CD14-positive monocyte (primary cell): ENCODE results near the gene SOS1. TPM values are rescaled to one million over a fixed set of nuclear protein-coding genes. Genes with fewer than 3 reads are reported as not detected.

Experiments
- DNase-seq, 3 donors: peaks; one replicate each; pipeline ENCODE4 v3.0.0-alpha.2; 2011 to 2022
- H2AFZ ChIP-seq: 2 replicates; pipeline ENCODE4 v1.6.0; 2012; ENCODE audit warnings: mild to moderate bottlenecking, low read depth, low read length, inconsistent platforms; ENCODE audit not compliant: insufficient read depth, poor library complexity, severe bottlenecking
- H3K27ac ChIP-seq, 2 donors: 1 replicate in 1 of 2; 2 replicates in 1 of 2; pipeline ENCODE4 v1.5.1; 2012 to 2013; ENCODE audit warnings: low read length in 2 of 2, control low read depth in 1 of 2, inconsistent platforms in 1 of 2, low read depth in 1 of 2, mild to moderate bottlenecking in 1 of 2
- H3K27me3 ChIP-seq, 2 donors: one replicate each; pipeline versions ENCODE4 v1.6.0 to v1.6.1; 2011 to 2013; ENCODE audit warnings: low read length in 2 of 2; ENCODE audit not compliant: control insufficient read depth in 2 of 2, insufficient read depth in 2 of 2
- H3K36me3 ChIP-seq, 2 donors: replicated peaks in 1 of 2; 1 replicate in 1 of 2; 2 replicates in 1 of 2; pipeline versions ENCODE4 v1.5.1 to v1.6.1; 2012 to 2013; ENCODE audit warnings: low read length in 2 of 2, control low read depth in 1 of 2, inconsistent platforms in 1 of 2, mild to moderate bottlenecking in 1 of 2; ENCODE audit not compliant: insufficient read depth in 2 of 2, control insufficient read depth in 1 of 2
- H3K4me1 ChIP-seq, 2 donors: 1 replicate in 1 of 2; 2 replicates in 1 of 2; pipeline versions ENCODE4 v1.5.1 to v1.6.1; 2012 to 2013; ENCODE audit warnings: low read length in 2 of 2, control low read depth in 1 of 2, inconsistent platforms in 1 of 2, mild to moderate bottlenecking in 1 of 2, moderate library complexity in 1 of 2; ENCODE audit not compliant: insufficient read depth in 2 of 2, control insufficient read depth in 1 of 2
- H3K4me2 ChIP-seq: replicated peaks from 2 replicates; pipeline ENCODE3; 2012; ENCODE audit warnings: low read length, moderate library complexity, mild to moderate bottlenecking; ENCODE audit not compliant: poor library complexity, severe bottlenecking; ENCODE audit errors: extremely low read depth
- H3K4me3 ChIP-seq, 3 experiments: fragments of 200-600 bp in 1 of 3; sonication (generic) in 1 of 3; replicated peaks in 1 of 3; 1 replicate in 2 of 3; 2 replicates in 1 of 3; pipeline ENCODE4 v1.5.1; 2011 to 2013; ENCODE audit warnings: low read length in 3 of 3, mild to moderate bottlenecking in 3 of 3, control low read depth in 2 of 3, low read depth in 2 of 3, inconsistent platforms in 1 of 3, moderate library complexity in 1 of 3
- H3K79me2 ChIP-seq: 2 replicates; pipeline ENCODE4 v1.6.0; 2012; ENCODE audit warnings: mild to moderate bottlenecking, control low read depth, inconsistent platforms, low read length, moderate library complexity; ENCODE audit not compliant: insufficient read depth
- H3K9ac ChIP-seq: 2 replicates; pipeline ENCODE4 v1.6.0; 2017; ENCODE audit warnings: low read length, mild to moderate bottlenecking; ENCODE audit not compliant: insufficient read depth, poor library complexity, severe bottlenecking
- H3K9me3 ChIP-seq, 2 donors: replicated peaks in 1 of 2; 1 replicate in 1 of 2; 2 replicates in 1 of 2; pipeline versions ENCODE4 v1.5.1 to v1.6.1; 2012 to 2013; ENCODE audit warnings: low read length in 2 of 2, control low read depth in 1 of 2; ENCODE audit not compliant: control insufficient read depth in 1 of 2, insufficient read depth in 1 of 2
- H4K20me1 ChIP-seq: 2 replicates; pipeline ENCODE4 v1.6.0; 2012; ENCODE audit warnings: mild to moderate bottlenecking, low read length, control low read depth, moderate library complexity; ENCODE audit not compliant: insufficient read depth
- H3K27ac Mint-ChIP-seq, 7 donors: one replicate each; pipeline ENCODE4 v1.8.0; 2020; ENCODE audit warnings: mild to moderate bottlenecking in 7 of 7, mixed read lengths in 7 of 7, moderate library complexity in 6 of 7, inconsistent platforms in 2 of 7
- H3K27me3 Mint-ChIP-seq, 3 donors: one replicate each; pipeline ENCODE4 v1.8.0; 2021 to 2022; ENCODE audit warnings: low read depth in 3 of 3, mild to moderate bottlenecking in 3 of 3, mixed read lengths in 3 of 3, moderate library complexity in 3 of 3, inconsistent platforms in 1 of 3
- H3K36me3 Mint-ChIP-seq, 2 donors: one replicate each; pipeline ENCODE4 v1.8.0; 2020; ENCODE audit warnings: mixed read lengths in 2 of 2, inconsistent platforms in 1 of 2, mild to moderate bottlenecking in 1 of 2
- H3K4me1 Mint-ChIP-seq: one replicate; pipeline ENCODE4 v1.8.0; 2020; ENCODE audit warnings: mild to moderate bottlenecking, mixed read lengths
- H3K4me3 Mint-ChIP-seq, 2 donors: one replicate each; pipeline ENCODE4 v1.8.0; 2020; ENCODE audit warnings: mild to moderate bottlenecking in 2 of 2, mixed read lengths in 2 of 2, moderate library complexity in 1 of 2
- H3K9me3 Mint-ChIP-seq, 7 donors: one replicate each; pipeline ENCODE4 v1.8.0; 2020 to 2022; ENCODE audit warnings: mixed read lengths in 7 of 7, mild to moderate bottlenecking in 6 of 7, moderate library complexity in 6 of 7, inconsistent platforms in 2 of 7
- CTCF ChIP-seq: fragments of 200-600 bp; IDR thresholded peaks from one replicate; pipeline ENCODE4 v1.8.0; 2022; ENCODE audit warnings: antibody characterized with exemption, mild to moderate bottlenecking
- WGBS: methylation state at CpG from one replicate; pipeline ENCODE4 v1.1.5; 2013; ENCODE audit warnings: missing lambda C conversion rate; ENCODE audit not compliant: insufficient coverage; 5-methylcytosine and 5-hydroxymethylcytosine counted together
- intact Hi-C, 2 donors: fragments of 100-400 bp; cut with micrococcal nuclease; formaldehyde crosslinking; loops; one replicate each; pipeline versions ENCODE4 v1.15.0 to v1.15.1; 2023
- polyA plus RNA-seq, 3 donors: library from polyadenylated mRNA; depleted of rRNA in 1 of 3; unstranded in 2 of 3; stranded (reverse) in 1 of 3; fragments of 300-500 nt in 2 of 3; fragments of >200 nt in 1 of 3; fragmentation: Illumina TruSeq in 2 of 3; gene quantifications; 1 replicate in 2 of 3; 2 replicates in 1 of 3; pipeline ENCODE4 v1.2.3, GENCODE V29; 2012 to 2021

Gene SOS1
- polyA plus RNA-seq, 3 donors: 5.3 to 15.6 (median 7.7) TPM

- 100% methylated on average over 1 of the region's 6 CpGs for WGBS
- peaks cover 3% of the 10 kb centered on the region for H3K4me1 Mint-ChIP-seq
Measured at GRCh38 chr2:39150102-39150562, 29.3 kb upstream of the SOS1 start.

DNA sequence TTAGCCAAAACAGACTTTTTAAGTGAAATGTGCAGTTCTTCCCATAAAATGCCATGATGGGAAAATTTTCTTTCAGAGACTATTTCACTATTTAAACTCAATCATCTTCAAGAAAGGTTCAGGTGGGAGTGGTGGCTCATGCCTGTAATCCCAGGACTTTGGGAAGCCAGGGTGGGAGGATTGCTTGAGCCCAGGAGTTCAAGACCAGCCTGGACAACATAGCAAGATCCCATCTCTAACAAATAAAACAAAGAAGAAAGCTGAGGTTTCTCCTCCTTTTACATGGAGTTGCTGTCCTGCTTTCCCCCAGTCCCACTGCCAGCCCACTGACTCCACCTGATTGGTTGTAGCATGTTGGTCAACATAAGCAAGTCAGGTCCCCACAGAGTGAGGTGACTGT lies 25.8 kb upstream of the SOS1 start:
- no peak overlapping the region for H3K27ac Mint-ChIP-seq
- no peaks in the 10 kb centered on the region for H3K36me3 ChIP-seq
- peaks cover 0 to 2% (median 0%) of the 10 kb centered on the region in 3 donors for H3K27me3 Mint-ChIP-seq
- H3K4me3 ChIP-seq: no peak overlapping the region
- H3K9me3 ChIP-seq: no peaks in the 10 kb centered on the region
- no peaks in the 10 kb centered on the region for H4K20me1 ChIP-seq
- H3K36me3 Mint-ChIP-seq: no peaks in the 10 kb centered on the region
- H3K4me3 Mint-ChIP-seq: no peak overlapping the region
- no peak overlapping the region for H3K4me2 ChIP-seq
- no peak for TF ChIP-seq CTCF
- intact Hi-C loops: no loop called here
- peaks cover 32% of the 10 kb centered on the region for H3K4me1 Mint-ChIP-seq
- H3K27ac ChIP-seq: no peak overlapping the region
- no peaks in the 10 kb centered on the region for H3K27me3 ChIP-seq
- H3K9me3 Mint-ChIP-seq: peaks cover 0 to 5% (median 0%) of the 10 kb centered on the region in 7 donors
- H2AFZ ChIP-seq: no peak overlapping the region
- H3K4me1 ChIP-seq: peaks cover 30% of the 10 kb centered on the region in 2 donors
- no peak overlapping the region for H3K9ac ChIP-seq
- DNase-seq: no peak
- H3K79me2 ChIP-seq: no peaks in the 10 kb centered on the region

More at GRCh38 chr2:39150102-39150562, 29.3 kb upstream of the SOS1 start:
- no peak overlapping the region for H3K27ac ChIP-seq
- H3K9ac ChIP-seq: no peak overlapping the region
- H3K4me3 Mint-ChIP-seq: no peak overlapping the region
- TF ChIP-seq CTCF: no peak
- H3K4me1 ChIP-seq: no peaks in the 10 kb centered on the region
- peaks cover 0 to 3% (median 0%) of the 10 kb centered on the region in 7 donors for H3K9me3 Mint-ChIP-seq
- peaks cover 0 to 2% (median 2%) of the 10 kb centered on the region in 3 donors for H3K27me3 Mint-ChIP-seq
- H3K79me2 ChIP-seq: no peaks in the 10 kb centered on the region
- no peak overlapping the region for H3K4me3 ChIP-seq
- H4K20me1 ChIP-seq: no peaks in the 10 kb centered on the region
- H3K27me3 ChIP-seq: no peaks in the 10 kb centered on the region
- DNase-seq: no peak
- intact Hi-C loops: no loop called here
- H3K36me3 Mint-ChIP-seq: no peaks in the 10 kb centered on the region
- H3K27ac Mint-ChIP-seq: no peak overlapping the region
- H3K36me3 ChIP-seq: no peaks in the 10 kb centered on the region
- peak overlapping the region; percentile 37 for H2AFZ ChIP-seq
- H3K4me2 ChIP-seq: no peak overlapping the region
- no peaks in the 10 kb centered on the region for H3K9me3 ChIP-seq
